ENCODE results near the gene GPR61.

GPR61 gene

DNA sequence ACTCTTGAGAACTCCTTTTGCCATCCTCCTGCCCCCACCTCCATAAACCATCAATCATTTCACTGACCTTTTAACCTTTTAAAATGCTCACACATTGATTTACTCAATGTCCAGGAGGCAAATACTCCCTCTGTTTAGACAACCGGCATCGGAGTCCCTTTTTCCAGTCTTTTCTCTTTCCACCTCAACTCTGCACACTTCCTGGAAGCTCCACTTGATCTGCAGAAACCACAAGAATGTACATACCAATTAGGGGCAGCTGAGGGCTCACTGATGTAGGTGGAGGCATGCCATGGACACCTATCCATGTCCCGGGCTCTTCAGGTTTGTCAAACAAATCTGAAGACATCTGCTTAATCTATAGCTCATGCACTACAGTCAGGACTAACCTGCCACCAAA, 24.8 kb upstream of the GPR61 start:
- TF ChIP-seq CTCF (IDR thresholded peaks at IDR 0.05) = no peak

- no peak for TF ChIP-seq CTCF (IDR thresholded peaks at IDR 0.05)
Observed at GRCh38 chr1:109516872-109517271, 22.8 kb upstream of the GPR61 start.

- no peak for TF ChIP-seq CTCF (IDR thresholded peaks at IDR 0.05)
Observed at GRCh38 chr1:109517337-109517736, 22.3 kb upstream of the GPR61 start.

- TF ChIP-seq CTCF (IDR thresholded peaks at IDR 0.05) = no peak
Observed at GRCh38 chr1:109521002-109521951, 18.4 kb upstream of the GPR61 start.

DNA sequence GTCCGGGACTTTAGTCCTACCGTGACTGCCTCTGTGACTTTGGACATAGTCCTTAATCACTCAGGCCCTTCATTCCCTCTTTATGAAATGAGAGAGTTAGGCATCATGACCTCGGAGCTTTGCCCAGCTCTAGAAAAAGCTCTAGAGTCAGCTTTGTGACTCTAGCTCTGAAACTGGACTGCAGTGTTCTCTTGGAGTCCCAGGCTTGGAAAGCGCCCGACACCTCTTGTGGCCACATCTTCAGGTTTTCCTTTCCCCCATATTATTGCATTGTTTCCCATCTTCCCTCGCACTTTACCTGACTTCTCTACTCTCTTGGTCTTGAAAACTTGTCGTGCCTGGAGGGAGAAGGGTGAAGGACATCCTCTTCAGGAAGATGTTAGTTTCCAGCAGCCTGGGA, 17.6 kb upstream of the GPR61 start:
- TF ChIP-seq CTCF (IDR thresholded peaks at IDR 0.05) = no peak

DNA sequence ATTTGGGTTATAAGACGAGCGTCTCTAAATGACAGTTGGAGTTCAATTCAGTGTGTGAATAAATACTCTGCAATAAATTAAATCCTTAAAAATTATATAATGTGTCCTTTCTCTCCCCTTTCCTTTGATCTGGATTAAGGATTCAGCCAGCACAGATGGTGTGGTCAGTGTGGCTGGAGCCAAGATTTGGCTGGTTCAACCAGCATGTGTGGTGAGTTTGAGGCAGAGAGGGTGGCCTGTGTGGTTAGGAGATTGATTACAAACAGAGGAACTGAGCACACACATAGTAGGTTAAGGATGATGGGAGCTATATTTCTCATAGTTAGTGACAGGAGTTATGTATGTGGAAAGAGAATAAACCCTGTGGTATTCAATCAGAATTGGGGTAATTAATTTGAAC, 16.0 kb upstream of the GPR61 start:
- no peak for TF ChIP-seq CTCF (IDR thresholded peaks at IDR 0.05)

GRCh38 chr1:109527098-109527811, 12.4 kb upstream of the GPR61 start:
- TF ChIP-seq CTCF (IDR thresholded peaks at IDR 0.05) = no peak
